GM08714 (cell line): ENCODE results near the gene PACS2.

Source experiments
- H3K4me3 ChIP-seq: fragments of 200-500 bp; sonication (Bioruptor generic); 2 replicates; pipeline ENCODE4 v1.5.1; 2014; ENCODE audit warnings: mild to moderate bottlenecking, low read length, inconsistent platforms
- ZNF274 ChIP-seq: IDR thresholded peaks from 2 replicates; pipeline ENCODE4 v1.6.1; 2012; ENCODE audit warnings: mild to moderate bottlenecking, low read depth, low read length

Gene PACS2

DNA sequence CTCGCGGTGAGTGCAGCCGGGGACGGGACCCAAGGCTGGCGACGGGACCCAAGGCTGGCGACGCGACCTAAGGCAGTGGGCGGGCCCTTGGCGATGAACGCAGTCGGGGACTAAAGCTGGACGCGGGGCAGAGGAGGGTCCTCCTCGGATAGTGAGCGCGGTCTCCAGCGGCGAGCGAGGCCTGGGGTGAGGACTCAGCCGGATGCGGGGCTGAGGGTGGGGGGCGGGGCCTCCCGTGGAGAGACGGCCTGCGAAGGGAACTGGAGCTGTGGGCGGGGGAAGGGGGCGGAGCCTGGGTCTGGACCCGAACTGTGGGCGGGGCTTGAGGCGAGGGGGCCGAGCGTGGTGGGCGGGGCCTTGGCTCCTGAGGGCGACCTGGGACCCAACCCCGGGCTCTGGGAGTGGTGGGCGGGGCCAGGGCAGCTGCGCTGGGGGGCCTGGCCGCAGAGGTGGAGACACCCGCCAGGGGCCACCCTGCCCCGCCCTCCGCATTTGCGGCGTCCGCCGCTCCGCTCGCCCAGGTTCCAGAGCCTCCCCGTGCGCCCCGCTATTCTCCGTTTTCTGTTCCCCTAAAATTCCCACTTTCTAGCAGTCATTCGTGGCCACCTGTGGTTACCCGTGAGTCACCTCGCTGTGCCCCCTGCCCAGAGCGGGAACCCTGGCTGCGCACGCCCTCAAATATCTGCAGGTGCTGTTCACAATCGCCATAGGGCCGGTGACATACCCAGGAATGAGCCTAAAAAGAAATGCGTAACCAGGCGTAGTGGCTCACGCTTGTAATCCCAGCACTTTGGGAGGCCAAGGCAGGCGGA, 13.2 kb upstream of the PACS2 start:
- TF ChIP-seq ZNF274 = no peak
- peak overlapping the region; percentile 87; the same call in 1 of the 2 replicates for H3K4me3 ChIP-seq

GRCh38 chr14:105301915-105302249, 12.7 kb upstream of the PACS2 start:
- peak overlapping the region; percentile 44; the same call in 1 of the 2 replicates for H3K4me3 ChIP-seq

DNA sequence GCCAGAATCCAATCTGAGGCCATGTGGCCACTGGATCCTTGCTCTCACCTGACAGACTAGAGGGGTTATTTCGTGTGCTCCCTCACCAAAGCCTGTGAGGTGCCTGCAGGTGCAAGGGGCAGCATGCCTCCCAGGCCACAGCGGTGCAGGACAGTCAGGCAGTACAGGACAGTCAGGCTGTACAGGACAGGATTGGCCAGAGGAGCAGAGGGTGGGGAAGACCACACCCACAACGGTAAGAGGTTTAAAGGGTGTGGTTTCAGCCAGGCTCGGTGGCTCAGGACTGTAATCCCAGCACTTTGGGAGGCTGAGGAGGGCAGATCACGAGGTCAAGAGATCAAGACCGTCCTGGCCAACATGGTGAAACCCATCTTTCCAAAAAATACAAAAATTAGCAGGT, 10.6 kb upstream of the PACS2 start:
- no peak overlapping the region for H3K4me3 ChIP-seq

DNA sequence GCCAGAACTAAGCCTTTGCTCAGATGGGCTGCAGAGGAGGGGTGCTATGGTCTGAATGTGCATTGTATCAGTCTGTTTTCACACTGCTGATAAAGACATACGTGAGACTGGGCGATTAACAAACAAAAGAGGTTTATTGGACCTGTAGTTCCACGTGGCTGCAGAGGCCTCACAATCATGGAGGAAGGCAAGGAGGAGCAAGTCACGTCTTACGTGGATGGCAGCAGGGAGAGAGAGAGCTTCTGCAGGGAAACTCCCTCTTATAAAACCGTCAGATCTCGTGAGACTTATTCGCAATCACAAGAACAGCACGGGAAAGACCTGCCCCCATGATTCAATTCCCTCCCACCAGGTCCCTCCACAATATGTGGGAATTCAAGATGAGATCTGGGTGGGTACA, 10.0 kb upstream of the PACS2 start:
- no peak overlapping the region for H3K4me3 ChIP-seq
- no peak for TF ChIP-seq ZNF274

More for the DNA sequence above, 10.6 kb upstream of the PACS2 start:
- no peak for TF ChIP-seq ZNF274

- TF ChIP-seq ZNF274 = no peak
Observed at GRCh38 chr14:105305345-105305744, 9.2 kb upstream of the PACS2 start.

GRCh38 chr14:105305791-105306190, 8.8 kb upstream of the PACS2 start:
- no peak for TF ChIP-seq ZNF274

More at GRCh38 chr14:105305345-105305744, 9.2 kb upstream of the PACS2 start:
- H3K4me3 ChIP-seq = no peak overlapping the region

DNA sequence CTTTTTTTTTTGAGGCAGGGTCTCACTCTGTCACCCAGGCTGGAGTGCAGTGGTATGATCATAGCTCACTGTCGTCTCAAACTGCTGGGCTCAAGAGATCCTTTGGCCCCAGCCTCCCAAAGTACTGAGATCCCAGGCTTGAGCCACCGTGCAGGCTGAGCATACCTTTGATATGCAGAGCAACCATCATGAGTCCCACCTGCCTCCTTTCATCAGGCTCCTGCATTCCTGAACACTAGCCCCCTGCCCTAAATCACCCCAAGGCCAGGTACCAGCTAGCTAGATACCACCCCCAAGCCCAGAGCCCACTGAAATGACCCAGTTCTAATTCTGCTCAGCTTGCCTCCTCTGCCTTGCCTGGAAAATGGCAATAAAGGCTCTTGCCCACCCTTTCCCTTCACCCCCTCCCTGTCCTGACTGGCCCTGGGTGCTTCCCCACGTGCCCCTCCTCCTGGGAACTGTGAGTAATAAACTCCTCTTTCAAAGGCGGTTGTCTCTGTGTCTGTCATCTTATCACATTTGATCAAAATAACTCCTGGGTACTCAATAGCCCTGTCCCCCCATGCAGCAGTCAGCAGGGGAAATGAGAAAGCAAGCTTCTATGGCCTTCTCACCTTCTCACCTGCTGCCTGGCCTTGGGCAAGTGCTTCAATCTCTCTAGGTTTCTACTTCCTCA, 7.4 kb upstream of the PACS2 start:
- H3K4me3 ChIP-seq = no peak overlapping the region
- TF ChIP-seq ZNF274 = no peak

More at GRCh38 chr14:105305791-105306190, 8.8 kb upstream of the PACS2 start:
- no peak overlapping the region for H3K4me3 ChIP-seq

DNA sequence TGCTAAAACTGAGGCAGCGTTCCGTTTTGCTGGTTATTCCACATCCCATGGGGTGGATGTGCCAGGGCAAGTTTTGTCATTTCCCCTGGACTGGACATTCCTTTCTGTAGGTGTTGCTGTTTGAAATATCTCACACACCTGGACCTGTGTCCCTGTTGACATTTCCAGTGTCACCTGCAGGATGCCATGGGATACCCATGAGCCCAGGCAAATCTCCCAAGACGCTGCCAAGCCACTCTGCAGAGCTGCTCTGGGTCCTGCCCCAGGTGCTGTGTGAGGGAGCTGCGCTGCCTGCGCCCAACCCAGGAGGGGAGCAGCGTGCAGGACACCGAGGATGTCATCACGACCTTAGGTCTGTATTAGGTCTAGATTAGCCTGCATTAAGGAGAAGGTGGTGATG, 5.2 kb upstream of the PACS2 start:
- no peak for TF ChIP-seq ZNF274

DNA sequence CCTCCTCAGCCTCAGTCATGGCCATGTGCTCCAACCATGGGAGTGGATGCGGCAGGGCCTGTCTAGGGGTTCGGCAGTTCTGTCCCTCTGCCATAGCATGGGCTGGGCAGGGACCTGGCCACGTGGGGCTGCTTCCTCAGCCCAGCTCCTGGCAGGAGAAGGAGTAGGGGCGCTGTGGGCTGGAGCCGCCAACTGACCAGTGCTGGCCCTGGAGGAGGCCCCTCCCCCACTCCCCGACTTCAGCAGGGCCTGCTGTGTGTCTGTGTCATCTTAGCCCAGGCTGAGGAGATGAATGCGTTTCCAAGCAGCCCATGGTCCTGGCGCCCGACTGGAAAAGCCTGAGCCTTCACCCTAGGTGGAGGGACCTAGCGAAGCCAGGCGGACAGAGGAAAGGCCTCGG, 2.7 kb upstream of the PACS2 start:
- H3K4me3 ChIP-seq = no peak overlapping the region
- TF ChIP-seq ZNF274 = no peak

More for the DNA sequence above, 5.2 kb upstream of the PACS2 start:
- H3K4me3 ChIP-seq = no peak overlapping the region

DNA sequence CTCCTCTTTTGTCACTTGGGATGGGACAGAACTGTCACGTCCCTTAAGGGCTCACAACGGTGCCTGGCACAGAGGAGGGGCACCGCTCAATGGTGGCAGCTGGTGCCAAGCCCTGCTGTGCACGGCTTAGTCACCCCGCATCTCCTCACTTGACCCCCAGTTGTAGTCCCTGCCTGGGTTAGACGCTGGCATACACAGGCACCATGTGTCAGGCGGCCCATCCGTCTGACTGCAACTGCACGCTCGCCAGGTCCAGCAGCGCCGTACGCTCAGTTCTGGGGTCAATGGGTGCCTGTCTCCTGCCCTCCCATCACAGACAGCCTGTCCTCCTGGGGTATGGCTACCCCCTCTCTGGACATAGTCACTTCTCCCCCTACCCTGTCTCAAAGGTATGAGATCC, 1.6 kb upstream of the PACS2 start:
- no peak overlapping the region for H3K4me3 ChIP-seq
- TF ChIP-seq ZNF274 = no peak

GRCh38 chr14:105313381-105314286, 914 bp upstream of the PACS2 start:
- TF ChIP-seq ZNF274 = no peak
- peak overlapping the region; percentile 54 for H3K4me3 ChIP-seq

GRCh38 chr14:105315211-105315721, 718 bp downstream of the PACS2 start:
- H3K4me3 ChIP-seq = peak overlapping the region; percentile 75
- no peak for TF ChIP-seq ZNF274

DNA sequence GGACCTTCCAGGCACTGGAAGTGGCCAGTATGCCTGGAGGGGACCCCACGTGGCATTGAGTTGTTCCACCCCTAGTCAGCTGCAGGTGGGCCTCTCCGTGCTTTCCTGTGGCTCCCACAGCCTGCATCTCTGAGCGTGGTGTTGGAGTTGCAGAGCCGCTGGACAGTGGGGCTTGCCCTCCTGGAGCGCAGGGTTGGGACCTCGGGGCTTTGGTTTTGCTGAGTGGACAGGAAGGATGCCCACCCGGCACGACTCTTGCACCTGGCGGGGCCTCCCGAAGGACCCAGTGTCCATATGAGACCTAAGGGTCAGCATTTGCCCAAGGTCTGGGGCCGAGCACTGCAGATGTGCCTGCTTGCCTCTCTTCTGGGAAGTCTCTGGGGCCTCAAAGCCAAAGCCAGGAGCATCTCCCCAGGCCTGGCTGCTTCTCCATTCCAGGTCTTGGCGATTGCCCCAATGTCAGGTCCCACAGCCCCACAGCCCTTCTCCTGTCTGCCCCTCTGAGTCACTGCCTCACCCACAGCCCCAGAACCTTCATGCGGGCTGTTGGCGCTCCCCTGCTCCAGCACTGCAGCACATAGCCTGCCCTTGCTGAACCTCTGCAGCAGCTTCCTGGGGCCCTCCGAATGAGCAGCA, 1.5 kb downstream of the PACS2 start:
- no peak for TF ChIP-seq ZNF274
- peak overlapping the region; percentile 75; the same call in 1 of the 2 replicates for H3K4me3 ChIP-seq

DNA sequence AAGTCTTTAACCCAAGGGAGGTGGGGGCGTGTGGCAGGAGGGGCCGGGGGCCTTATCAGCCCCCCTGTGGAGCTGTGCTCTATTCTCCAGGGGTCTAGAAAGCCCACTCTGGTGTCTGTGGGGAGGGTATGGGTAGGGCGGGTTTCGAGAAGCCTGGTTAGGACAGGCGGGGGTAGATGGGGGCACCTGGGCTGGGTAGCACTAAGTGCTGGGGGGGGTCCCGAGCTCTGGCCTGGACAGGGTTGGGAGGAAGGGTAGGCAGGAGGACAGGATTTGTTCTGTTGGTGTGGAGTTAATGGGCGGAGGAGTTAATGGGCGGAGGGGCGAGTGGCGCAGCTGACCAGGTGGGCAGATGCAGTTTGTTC, 2.0 kb downstream of the PACS2 start:
- TF ChIP-seq ZNF274 = no peak
- no peak overlapping the region for H3K4me3 ChIP-seq
